ENCODE results near the gene MYOZ2. TPM values are rescaled to one million over a fixed set of nuclear protein-coding genes. Genes with fewer than 3 reads are reported as not detected.

Gene MYOZ2
- total and polyA plus RNA-seq, 2 of the 13 experiments (the other 11 are each of a cell fraction or from before 2014, with no cell fraction given) = 0.03 TPM; not detected in 1

- TF ChIP-seq MTA1 (CRISPR knock-in tag; IDR thresholded peaks at IDR 0.05; ENCODE audit: borderline replicate concordance) (0 out of 2 replicates have a peak, but pooled peaks have one; percentile 1), ZNF121 (CRISPR knock-in tag; IDR thresholded peaks at IDR 0.05) (0 out of 2 replicates have a peak, but pooled peaks have one; percentile 35), MYNN (CRISPR knock-in tag; IDR thresholded peaks at IDR 0.05; ENCODE audit: low read depth) (no peak), ZSCAN25 (CRISPR knock-in tag; IDR thresholded peaks at IDR 0.05) (peak; percentile 34; the same call in 1 of the 2 replicates), ZNF615 (CRISPR knock-in tag; IDR thresholded peaks at IDR 0.05; ENCODE audit: borderline replicate concordance) (0 out of 2 replicates have a peak, but pooled peaks have one; percentile 69), PTBP1 (IDR thresholded peaks at IDR 0.05; ENCODE audit: low read depth, low read length, poor library complexity, severe bottlenecking) (no peak), JUN (CRISPR knock-in tag; IDR thresholded peaks at IDR 0.05) (0 out of 2 replicates have a peak, but pooled peaks have one; percentile 9), ZNF530 (CRISPR knock-in tag; IDR thresholded peaks at IDR 0.05; ENCODE audit: low read depth) (0 out of 2 replicates have a peak, but pooled peaks have one; percentile 74), STAT5B (CRISPR knock-in tag; IDR thresholded peaks at IDR 0.05) (no peak), HMG20B (CRISPR knock-in tag; conservative IDR thresholded peaks at IDR 0.05) (peak; percentile 52; the same call in 1 of the 2 replicates), SP5 (CRISPR knock-in tag; IDR thresholded peaks at IDR 0.05; ENCODE audit: borderline replicate concordance, low read depth) (peak; percentile 30; the same call in 1 of the 2 replicates), ZFP91 (CRISPR knock-in tag; IDR thresholded peaks at IDR 0.05; ENCODE audit: borderline replicate concordance) (peak; percentile 77; the same call in 1 of the 2 replicates), SMARCC2 (IDR thresholded peaks at IDR 0.05) (no peak), ZNF879 (CRISPR knock-in tag; IDR thresholded peaks at IDR 0.05) (no peak), POLR2AphosphoS2 (IDR thresholded peaks at IDR 0.05; ENCODE audit: low read depth, low read length) (no peak), MYPOP (CRISPR knock-in tag; IDR thresholded peaks at IDR 0.05) (peak; percentile 69), YEATS2 (CRISPR knock-in tag; IDR thresholded peaks at IDR 0.05; ENCODE audit: borderline replicate concordance) (peak; percentile 92), ZNF629 (CRISPR knock-in tag; conservative IDR thresholded peaks at IDR 0.05) (0 out of 2 replicates have a peak, but pooled peaks have one; percentile 6), MXD4 (CRISPR knock-in tag; IDR thresholded peaks at IDR 0.05) (peak; percentile 44; the same call in 1 of the 2 replicates), CBX2 (IDR thresholded peaks at IDR 0.05; ENCODE audit: low read depth, low read length) (no peak), CBX2 (CRISPR knock-in tag; IDR thresholded peaks at IDR 0.05; ENCODE audit: low read depth) (0 out of 2 replicates have a peak, but pooled peaks have one; percentile 53), BCL6 (CRISPR knock-in tag; IDR thresholded peaks at IDR 0.05) (peak; percentile 51; the same call in 1 of the 2 replicates), CHCHD3 (CRISPR knock-in tag; IDR thresholded peaks at IDR 0.05) (no peak), MAFK (conservative IDR thresholded peaks at IDR 0.05 in 1 of 2, IDR thresholded peaks at IDR 0.05 in 1 of 2; ENCODE audit: low read length in 2 of 2) (no peak)
- TF ChIP-seq, protein P1, sequence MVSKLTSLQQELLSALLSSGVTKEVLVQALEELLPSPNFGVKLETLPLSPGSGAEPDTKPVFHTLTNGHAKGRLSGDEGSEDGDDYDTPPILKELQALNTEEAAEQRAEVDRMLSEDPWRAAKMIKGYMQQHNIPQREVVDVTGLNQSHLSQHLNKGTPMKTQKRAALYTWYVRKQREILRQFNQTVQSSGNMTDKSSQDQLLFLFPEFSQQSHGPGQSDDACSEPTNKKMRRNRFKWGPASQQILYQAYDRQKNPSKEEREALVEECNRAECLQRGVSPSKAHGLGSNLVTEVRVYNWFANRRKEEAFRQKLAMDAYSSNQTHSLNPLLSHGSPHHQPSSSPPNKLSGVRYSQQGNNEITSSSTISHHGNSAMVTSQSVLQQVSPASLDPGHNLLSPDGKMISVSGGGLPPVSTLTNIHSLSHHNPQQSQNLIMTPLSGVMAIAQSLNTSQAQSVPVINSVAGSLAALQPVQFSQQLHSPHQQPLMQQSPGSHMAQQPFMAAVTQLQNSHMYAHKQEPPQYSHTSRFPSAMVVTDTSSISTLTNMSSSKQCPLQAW (CRISPR knock-in tag; IDR thresholded peaks at IDR 0.05) = peak; percentile 87; the same call in 1 of the 2 replicates
These were observed 76.8 kb downstream of the MYOZ2 start, which contains the start of gene USP53 (continued) for GRCh38 chr4:119212234-119212963.

Data from HepG2 (cell line).